CD14-positive monocyte (primary cell): ENCODE data around the gene RASGEF1B. TPM values are rescaled to one million over a fixed set of nuclear protein-coding genes. Genes with fewer than 3 reads are reported as not detected.

Experiments used
- DNase-seq, 3 donors: peaks; one replicate each; pipeline ENCODE4 v3.0.0-alpha.2; 2011 to 2022
- H2AFZ ChIP-seq: 2 replicates; pipeline ENCODE4 v1.6.0; 2012; ENCODE audit warnings: mild to moderate bottlenecking, low read depth, low read length, inconsistent platforms; ENCODE audit not compliant: insufficient read depth, poor library complexity, severe bottlenecking
- H3K27ac ChIP-seq, 2 donors: 1 replicate in 1 of 2; 2 replicates in 1 of 2; pipeline ENCODE4 v1.5.1; 2012 to 2013; ENCODE audit warnings: low read length in 2 of 2, control low read depth in 1 of 2, inconsistent platforms in 1 of 2, low read depth in 1 of 2, mild to moderate bottlenecking in 1 of 2
- H3K27me3 ChIP-seq, 2 donors: one replicate each; pipeline versions ENCODE4 v1.6.0 to v1.6.1; 2011 to 2013; ENCODE audit warnings: low read length in 2 of 2; ENCODE audit not compliant: control insufficient read depth in 2 of 2, insufficient read depth in 2 of 2
- H3K36me3 ChIP-seq, 2 donors: replicated peaks in 1 of 2; 1 replicate in 1 of 2; 2 replicates in 1 of 2; pipeline versions ENCODE4 v1.5.1 to v1.6.1; 2012 to 2013; ENCODE audit warnings: low read length in 2 of 2, control low read depth in 1 of 2, inconsistent platforms in 1 of 2, mild to moderate bottlenecking in 1 of 2; ENCODE audit not compliant: insufficient read depth in 2 of 2, control insufficient read depth in 1 of 2
- H3K4me1 ChIP-seq, 2 donors: 1 replicate in 1 of 2; 2 replicates in 1 of 2; pipeline versions ENCODE4 v1.5.1 to v1.6.1; 2012 to 2013; ENCODE audit warnings: low read length in 2 of 2, control low read depth in 1 of 2, inconsistent platforms in 1 of 2, mild to moderate bottlenecking in 1 of 2, moderate library complexity in 1 of 2; ENCODE audit not compliant: insufficient read depth in 2 of 2, control insufficient read depth in 1 of 2
- H3K4me2 ChIP-seq: replicated peaks from 2 replicates; pipeline ENCODE3; 2012; ENCODE audit warnings: low read length, moderate library complexity, mild to moderate bottlenecking; ENCODE audit not compliant: poor library complexity, severe bottlenecking; ENCODE audit errors: extremely low read depth
- H3K4me3 ChIP-seq, 3 experiments: fragments of 200-600 bp in 1 of 3; sonication (generic) in 1 of 3; replicated peaks in 1 of 3; 1 replicate in 2 of 3; 2 replicates in 1 of 3; pipeline ENCODE4 v1.5.1; 2011 to 2013; ENCODE audit warnings: low read length in 3 of 3, mild to moderate bottlenecking in 3 of 3, control low read depth in 2 of 3, low read depth in 2 of 3, inconsistent platforms in 1 of 3, moderate library complexity in 1 of 3
- H3K79me2 ChIP-seq: 2 replicates; pipeline ENCODE4 v1.6.0; 2012; ENCODE audit warnings: mild to moderate bottlenecking, control low read depth, inconsistent platforms, low read length, moderate library complexity; ENCODE audit not compliant: insufficient read depth
- H3K9ac ChIP-seq: 2 replicates; pipeline ENCODE4 v1.6.0; 2017; ENCODE audit warnings: low read length, mild to moderate bottlenecking; ENCODE audit not compliant: insufficient read depth, poor library complexity, severe bottlenecking
- H3K9me3 ChIP-seq, 2 donors: replicated peaks in 1 of 2; 1 replicate in 1 of 2; 2 replicates in 1 of 2; pipeline versions ENCODE4 v1.5.1 to v1.6.1; 2012 to 2013; ENCODE audit warnings: low read length in 2 of 2, control low read depth in 1 of 2; ENCODE audit not compliant: control insufficient read depth in 1 of 2, insufficient read depth in 1 of 2
- H4K20me1 ChIP-seq: 2 replicates; pipeline ENCODE4 v1.6.0; 2012; ENCODE audit warnings: mild to moderate bottlenecking, low read length, control low read depth, moderate library complexity; ENCODE audit not compliant: insufficient read depth
- H3K27ac Mint-ChIP-seq, 7 donors: one replicate each; pipeline ENCODE4 v1.8.0; 2020; ENCODE audit warnings: mild to moderate bottlenecking in 7 of 7, mixed read lengths in 7 of 7, moderate library complexity in 6 of 7, inconsistent platforms in 2 of 7
- H3K27me3 Mint-ChIP-seq, 3 donors: one replicate each; pipeline ENCODE4 v1.8.0; 2021 to 2022; ENCODE audit warnings: low read depth in 3 of 3, mild to moderate bottlenecking in 3 of 3, mixed read lengths in 3 of 3, moderate library complexity in 3 of 3, inconsistent platforms in 1 of 3
- H3K36me3 Mint-ChIP-seq, 2 donors: one replicate each; pipeline ENCODE4 v1.8.0; 2020; ENCODE audit warnings: mixed read lengths in 2 of 2, inconsistent platforms in 1 of 2, mild to moderate bottlenecking in 1 of 2
- H3K4me1 Mint-ChIP-seq: one replicate; pipeline ENCODE4 v1.8.0; 2020; ENCODE audit warnings: mild to moderate bottlenecking, mixed read lengths
- H3K4me3 Mint-ChIP-seq, 2 donors: one replicate each; pipeline ENCODE4 v1.8.0; 2020; ENCODE audit warnings: mild to moderate bottlenecking in 2 of 2, mixed read lengths in 2 of 2, moderate library complexity in 1 of 2
- H3K9me3 Mint-ChIP-seq, 7 donors: one replicate each; pipeline ENCODE4 v1.8.0; 2020 to 2022; ENCODE audit warnings: mixed read lengths in 7 of 7, mild to moderate bottlenecking in 6 of 7, moderate library complexity in 6 of 7, inconsistent platforms in 2 of 7
- WGBS: methylation state at CpG from one replicate; pipeline ENCODE4 v1.1.5; 2013; ENCODE audit warnings: missing lambda C conversion rate; ENCODE audit not compliant: insufficient coverage; 5-methylcytosine and 5-hydroxymethylcytosine counted together
- intact Hi-C, 2 donors: fragments of 100-400 bp; cut with micrococcal nuclease; formaldehyde crosslinking; loops; one replicate each; pipeline versions ENCODE4 v1.15.0 to v1.15.1; 2023
- polyA plus RNA-seq, 3 donors: library from polyadenylated mRNA; depleted of rRNA in 1 of 3; unstranded in 2 of 3; stranded (reverse) in 1 of 3; fragments of 300-500 nt in 2 of 3; fragments of >200 nt in 1 of 3; fragmentation: Illumina TruSeq in 2 of 3; gene quantifications; 1 replicate in 2 of 3; 2 replicates in 1 of 3; pipeline ENCODE4 v1.2.3, GENCODE V29; 2012 to 2021
- TF ChIP-seq, protein P1 (sequence below): fragments of 200-600 bp; IDR thresholded peaks from one replicate; pipeline ENCODE4 v1.8.0; 2022; ENCODE audit warnings: antibody characterized with exemption, mild to moderate bottlenecking

The RASGEF1B gene
- polyA plus RNA-seq, 3 donors = 20.3 to 76.9 (median 36.6) TPM

- intact Hi-C loops = no loop called here
Observed at GRCh38 chr4:81516241-81516640, 44.5 kb upstream of the RASGEF1B start.

DNA sequence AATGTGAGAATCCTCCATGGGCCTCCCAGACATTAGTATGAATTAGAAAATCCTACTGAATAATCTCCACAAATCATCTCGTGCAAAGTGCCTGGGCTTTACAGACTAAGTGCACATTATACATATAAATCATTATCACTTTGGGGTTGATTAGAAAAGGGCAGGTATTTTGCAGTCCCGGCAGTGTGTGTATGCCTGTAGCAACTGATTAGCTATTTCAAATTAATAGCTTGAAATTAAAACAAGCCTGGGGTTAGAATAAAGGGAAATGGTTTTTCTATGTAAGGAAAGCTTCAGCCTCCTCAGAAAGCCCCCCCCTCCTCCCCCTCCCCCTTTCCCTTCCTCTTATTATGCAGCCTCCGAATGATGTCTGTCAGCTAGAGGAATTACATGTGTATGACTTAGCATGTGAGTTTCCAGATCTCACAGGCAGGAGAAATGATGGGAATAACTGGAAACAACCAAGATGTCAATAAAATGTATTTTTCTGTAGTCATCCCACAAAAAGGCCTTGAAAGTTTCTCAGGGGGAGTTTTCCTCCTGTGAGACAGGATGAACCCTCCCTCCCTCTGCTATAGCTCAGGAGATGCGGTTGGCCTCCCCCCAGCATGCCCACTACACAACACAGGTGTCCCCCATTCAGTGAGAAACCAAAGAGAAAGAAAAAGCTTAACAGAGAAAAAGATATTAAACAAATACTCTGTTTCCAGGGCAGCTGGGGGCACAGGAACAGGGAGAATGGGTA, 41.2 kb upstream of the RASGEF1B start:
- H3K27ac Mint-ChIP-seq = peak overlapping the region in 5 of 7 donors; percentile 35 to 77 (median 64)
- no peak overlapping the region for H3K4me2 ChIP-seq

More at GRCh38 chr4:81516241-81516640, 44.5 kb upstream of the RASGEF1B start:
- Histone ChIP-seq H3K27ac (no peak overlapping the region), H2AFZ (no peak overlapping the region), H3K79me2 (no peaks in the 10 kb centered on the region), H3K4me3 (no peak overlapping the region), H3K36me3 (no peaks in the 10 kb centered on the region), H3K4me2 (no peak overlapping the region), H3K9me3 (no peaks in the 10 kb centered on the region), H3K4me1 (peaks cover 10% of the 10 kb centered on the region in 2 donors), H3K27me3 (no peaks in the 10 kb centered on the region), H4K20me1 (no peaks in the 10 kb centered on the region), H3K9ac (no peak overlapping the region)
- peaks cover 17% of the 10 kb centered on the region for H3K4me1 Mint-ChIP-seq
- H3K27ac Mint-ChIP-seq = no peak overlapping the region
- no peaks in the 10 kb centered on the region for H3K36me3 Mint-ChIP-seq
- H3K9me3 Mint-ChIP-seq = peaks cover 0 to 2% (median 2%) of the 10 kb centered on the region in 7 donors
- H3K4me3 Mint-ChIP-seq = no peak overlapping the region
- TF ChIP-seq, protein P1, sequence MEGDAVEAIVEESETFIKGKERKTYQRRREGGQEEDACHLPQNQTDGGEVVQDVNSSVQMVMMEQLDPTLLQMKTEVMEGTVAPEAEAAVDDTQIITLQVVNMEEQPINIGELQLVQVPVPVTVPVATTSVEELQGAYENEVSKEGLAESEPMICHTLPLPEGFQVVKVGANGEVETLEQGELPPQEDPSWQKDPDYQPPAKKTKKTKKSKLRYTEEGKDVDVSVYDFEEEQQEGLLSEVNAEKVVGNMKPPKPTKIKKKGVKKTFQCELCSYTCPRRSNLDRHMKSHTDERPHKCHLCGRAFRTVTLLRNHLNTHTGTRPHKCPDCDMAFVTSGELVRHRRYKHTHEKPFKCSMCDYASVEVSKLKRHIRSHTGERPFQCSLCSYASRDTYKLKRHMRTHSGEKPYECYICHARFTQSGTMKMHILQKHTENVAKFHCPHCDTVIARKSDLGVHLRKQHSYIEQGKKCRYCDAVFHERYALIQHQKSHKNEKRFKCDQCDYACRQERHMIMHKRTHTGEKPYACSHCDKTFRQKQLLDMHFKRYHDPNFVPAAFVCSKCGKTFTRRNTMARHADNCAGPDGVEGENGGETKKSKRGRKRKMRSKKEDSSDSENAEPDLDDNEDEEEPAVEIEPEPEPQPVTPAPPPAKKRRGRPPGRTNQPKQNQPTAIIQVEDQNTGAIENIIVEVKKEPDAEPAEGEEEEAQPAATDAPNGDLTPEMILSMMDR = no peak
- H3K27me3 Mint-ChIP-seq = peaks cover 0 to 2% (median 1%) of the 10 kb centered on the region in 3 donors
- DNase-seq = no peak
- WGBS = no CpG with 5 or more reads among the region's 6 CpGs

More for the DNA sequence above, 41.2 kb upstream of the RASGEF1B start:
- no peak overlapping the region for H2AFZ ChIP-seq
- no peaks in the 10 kb centered on the region for H3K9me3 ChIP-seq
- no peaks in the 10 kb centered on the region for H3K36me3 ChIP-seq
- H3K4me1 Mint-ChIP-seq = peaks cover 37% of the 10 kb centered on the region
- no peak overlapping the region for H3K9ac ChIP-seq
- H3K4me3 ChIP-seq = no peak overlapping the region
- peaks cover 33 to 35% of the 10 kb centered on the region in 2 donors for H3K4me1 ChIP-seq
- no peaks in the 10 kb centered on the region for H4K20me1 ChIP-seq
- DNase-seq = peak in 2 of 3 donors; percentile 42 to 65
- intact Hi-C loops = no loop called here
- peaks cover 0 to 4% (median 2%) of the 10 kb centered on the region in 7 donors for H3K9me3 Mint-ChIP-seq
- TF ChIP-seq, protein P1 = no peak
- no peak overlapping the region for H3K27ac ChIP-seq
- no peaks in the 10 kb centered on the region for H3K36me3 Mint-ChIP-seq
- H3K27me3 Mint-ChIP-seq = peaks cover 0 to 2% (median 1%) of the 10 kb centered on the region in 3 donors
- WGBS = no CpG with 5 or more reads among the region's 4 CpGs
- no peaks in the 10 kb centered on the region for H3K27me3 ChIP-seq
- H3K4me3 Mint-ChIP-seq = no peak overlapping the region
- H3K79me2 ChIP-seq = no peaks in the 10 kb centered on the region
